ENCODE results near the gene GMNN.
A peak's percentile ranks its signal among the peaks of the same experiment; 100 is the strongest.
"Not testable (repeated sequence)": the region's sequence is repeated elsewhere in the genome, so short reads cannot be mapped to it uniquely, and the experiment has no call there.

The GMNN gene
- total RNA-seq, result 4.4 to 10.6 reads per million in 2 donors

DNA sequence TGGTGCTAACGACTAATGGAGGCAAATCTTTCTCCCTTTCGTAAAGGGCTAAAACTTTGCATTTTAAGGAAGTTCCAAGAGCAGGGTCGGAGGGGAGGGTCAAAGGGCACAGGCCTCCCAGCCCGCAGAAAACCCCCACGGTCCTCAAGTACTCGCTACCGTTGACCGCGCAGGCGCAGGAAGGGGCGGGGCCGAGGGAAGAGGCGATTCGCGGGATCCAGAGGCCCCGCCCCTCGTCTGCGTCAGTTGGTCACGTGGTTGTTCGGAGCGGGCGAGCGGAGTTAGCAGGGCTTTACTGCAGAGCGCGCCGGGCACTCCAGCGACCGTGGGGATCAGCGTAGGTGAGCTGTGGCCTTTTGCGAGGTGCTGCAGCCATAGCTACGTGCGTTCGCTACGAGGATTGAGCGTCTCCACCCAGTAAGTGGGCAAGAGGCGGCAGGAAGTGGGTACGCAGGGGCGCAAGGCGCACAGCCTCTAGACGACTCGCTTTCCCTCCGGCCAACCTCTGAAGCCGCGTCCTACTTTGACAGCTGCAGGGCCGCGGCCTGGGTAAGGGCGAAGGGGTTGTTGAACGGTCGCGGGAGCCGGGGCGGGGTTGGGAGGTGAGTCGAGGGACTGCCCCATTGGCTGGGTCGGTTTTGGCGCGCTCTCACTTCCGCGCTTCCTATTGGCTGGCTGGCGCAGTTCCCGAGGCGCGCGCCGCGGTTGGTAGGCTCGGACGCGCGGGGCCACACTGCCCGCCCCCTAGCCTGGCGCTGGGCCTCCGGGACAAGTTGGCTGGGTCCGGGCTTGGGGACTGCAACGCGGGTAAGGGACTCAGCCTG is at the start of gene GMNN:
GMNN (plus strand) TSS at position 242 of the 824 bp plus-strand sequence. CDS start 2,310 bp downstream, outside the sequence.
- DNase-seq, result peak; percentile 99

DNA sequence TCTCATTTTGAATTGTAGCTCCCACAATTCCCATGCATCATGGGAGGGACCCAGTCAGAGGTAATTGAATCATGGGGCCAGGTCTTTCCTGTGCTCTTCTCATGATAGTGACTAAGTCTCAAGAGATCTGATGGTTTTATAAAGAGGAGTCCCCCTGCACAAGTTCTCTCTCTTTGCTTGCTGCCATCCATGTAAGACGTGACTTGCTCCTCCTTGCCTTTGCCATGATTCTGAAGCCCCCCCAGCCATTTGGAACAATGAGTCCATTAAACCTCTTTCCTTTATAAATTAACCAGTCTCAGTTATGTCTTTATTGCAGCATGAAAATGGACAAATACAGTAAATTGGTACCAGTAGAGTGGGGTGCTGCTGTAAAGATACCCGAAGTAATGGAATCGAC is 44.1 kb upstream of the GMNN start:
- not testable (repeated sequence) for DNase-seq

DNA sequence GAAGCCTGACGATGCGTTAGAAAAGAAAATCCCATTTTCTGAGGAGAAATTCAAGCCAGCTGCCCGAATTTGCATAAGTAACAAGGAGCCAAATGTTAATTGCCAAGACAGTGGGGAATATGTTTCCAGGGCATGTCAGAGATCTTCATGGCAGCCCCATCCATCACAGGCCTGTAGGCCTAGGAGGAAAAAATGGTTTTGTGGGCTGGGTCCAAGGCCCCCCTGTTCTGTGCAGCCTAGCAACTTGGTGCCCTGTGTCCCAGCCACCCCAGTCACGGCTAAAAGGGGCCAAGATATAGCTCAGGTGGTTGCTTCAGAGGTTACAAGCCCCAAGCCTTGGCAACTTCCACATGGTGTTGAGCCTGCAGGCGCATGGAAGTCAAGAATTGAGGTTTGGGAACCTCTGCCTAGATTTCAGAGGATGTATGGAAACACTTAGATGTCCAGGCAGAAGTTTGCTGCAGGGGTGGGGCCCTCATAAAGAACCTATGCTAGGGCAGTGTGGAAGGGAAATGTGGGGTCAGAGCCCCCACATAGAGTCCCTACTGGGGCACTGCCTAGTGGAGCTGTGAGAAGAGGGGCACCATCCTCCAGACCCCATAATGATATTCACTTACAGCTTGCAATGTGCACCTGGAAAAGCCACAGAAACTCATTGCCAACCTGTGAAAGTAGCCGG is 43.1 kb upstream of the GMNN start:
- DNase-seq, result not testable (repeated sequence)

DNA sequence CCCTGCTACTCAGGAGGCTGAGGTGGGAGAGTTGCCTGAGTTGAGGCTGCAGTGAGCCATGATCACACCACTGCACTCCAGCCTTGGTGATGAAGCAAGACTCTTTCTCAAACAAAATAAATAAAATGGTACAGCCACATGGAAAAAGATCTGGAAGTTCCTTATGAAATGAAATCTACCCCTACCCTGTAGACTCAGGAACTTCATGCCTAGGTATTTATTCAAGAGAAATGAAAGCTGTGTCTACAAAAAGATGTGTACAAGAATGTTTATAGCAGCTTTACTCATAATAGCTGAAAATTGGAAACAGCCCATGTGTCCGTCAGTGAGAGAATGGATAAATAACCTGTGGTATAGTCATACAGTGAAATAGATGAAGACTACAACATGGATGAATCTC is 40.6 kb upstream of the GMNN start:
- no peak for DNase-seq

DNA sequence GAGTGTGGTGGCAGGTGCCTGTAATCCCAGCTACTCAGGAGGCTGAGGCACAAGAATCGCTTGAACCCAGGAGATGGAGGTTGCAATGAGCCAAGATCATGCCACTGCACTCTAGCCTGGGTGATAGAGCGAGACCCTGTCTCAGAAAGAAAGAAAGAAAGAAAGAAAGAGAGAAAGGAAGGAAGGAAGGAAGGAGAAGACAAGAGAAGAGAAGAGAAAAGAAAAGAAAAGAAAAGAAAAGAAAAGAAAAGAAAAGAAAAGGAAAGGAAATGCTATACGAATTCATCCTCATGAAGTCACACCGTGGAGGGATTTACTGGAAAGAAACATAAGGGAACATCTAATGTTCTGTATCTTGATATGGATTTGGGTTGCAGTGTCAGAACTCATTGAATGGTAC is 40.0 kb upstream of the GMNN start:
- DNase-seq, result not testable (repeated sequence)

DNA sequence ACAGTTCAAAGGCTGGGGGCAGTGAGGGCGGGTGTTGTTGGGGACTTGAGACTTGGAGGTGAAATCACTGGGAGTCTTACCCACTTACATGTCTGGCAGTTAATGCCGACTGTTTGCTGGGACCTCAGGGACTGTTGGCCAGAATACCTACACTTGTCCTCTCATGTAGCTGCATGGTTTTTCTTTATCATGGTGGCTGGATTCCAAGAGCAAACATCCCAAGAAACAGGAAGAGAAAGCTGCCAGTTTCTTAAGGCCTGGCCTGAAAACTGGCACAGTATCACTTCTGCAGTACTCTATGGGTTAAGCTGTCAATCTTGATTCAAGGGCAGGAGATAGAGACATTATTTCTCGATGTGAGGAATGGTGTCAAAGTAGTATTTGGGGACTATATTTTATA is 36.0 kb upstream of the GMNN start:
- no peak for DNase-seq

DNA sequence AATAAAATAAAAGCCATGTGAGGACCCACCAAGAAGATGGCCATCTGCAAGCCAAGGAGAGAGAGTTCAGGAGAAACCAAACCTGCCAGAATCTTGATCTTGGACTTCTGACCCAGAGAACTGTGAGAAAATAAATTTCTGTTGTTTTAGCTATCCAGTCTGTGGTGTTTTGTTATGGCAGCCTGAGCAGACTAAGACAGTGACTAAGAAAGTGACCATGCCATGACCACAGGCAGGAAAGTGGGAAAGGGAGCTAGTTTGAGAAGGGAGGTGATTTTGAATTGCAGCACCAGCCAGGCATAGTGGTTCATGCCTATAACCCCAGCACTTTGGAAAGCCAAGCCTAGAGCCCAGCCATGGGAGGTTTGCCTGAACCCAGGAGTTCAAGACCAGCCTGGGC is 33.9 kb upstream of the GMNN start:
- no peak for DNase-seq

DNA sequence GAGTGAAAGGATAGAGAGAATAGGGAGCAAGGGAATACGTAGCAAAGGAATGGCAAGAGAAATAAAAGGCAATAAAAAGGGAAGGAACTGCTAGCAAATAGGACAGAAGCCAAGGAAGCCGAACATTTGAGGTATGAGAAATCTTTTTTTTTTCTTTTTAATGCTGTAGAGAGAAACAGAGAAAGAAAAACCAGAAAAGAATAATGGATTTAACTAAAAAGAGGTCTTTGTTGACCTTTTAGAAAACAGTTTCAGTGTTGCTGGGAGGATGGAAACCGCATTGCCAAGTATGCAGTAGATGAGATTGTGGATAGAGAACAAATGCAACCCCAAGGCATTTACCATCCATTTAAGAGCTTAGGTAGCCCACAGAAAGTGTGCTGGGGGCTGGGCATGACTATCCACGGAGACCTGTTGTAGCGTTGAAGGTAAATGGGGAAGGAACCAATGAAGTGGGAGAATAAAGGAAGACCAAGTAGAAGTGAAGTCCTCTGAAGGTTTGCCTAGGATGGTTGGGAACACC is 32.5 kb upstream of the GMNN start:
- DNase-seq, result no peak

DNA sequence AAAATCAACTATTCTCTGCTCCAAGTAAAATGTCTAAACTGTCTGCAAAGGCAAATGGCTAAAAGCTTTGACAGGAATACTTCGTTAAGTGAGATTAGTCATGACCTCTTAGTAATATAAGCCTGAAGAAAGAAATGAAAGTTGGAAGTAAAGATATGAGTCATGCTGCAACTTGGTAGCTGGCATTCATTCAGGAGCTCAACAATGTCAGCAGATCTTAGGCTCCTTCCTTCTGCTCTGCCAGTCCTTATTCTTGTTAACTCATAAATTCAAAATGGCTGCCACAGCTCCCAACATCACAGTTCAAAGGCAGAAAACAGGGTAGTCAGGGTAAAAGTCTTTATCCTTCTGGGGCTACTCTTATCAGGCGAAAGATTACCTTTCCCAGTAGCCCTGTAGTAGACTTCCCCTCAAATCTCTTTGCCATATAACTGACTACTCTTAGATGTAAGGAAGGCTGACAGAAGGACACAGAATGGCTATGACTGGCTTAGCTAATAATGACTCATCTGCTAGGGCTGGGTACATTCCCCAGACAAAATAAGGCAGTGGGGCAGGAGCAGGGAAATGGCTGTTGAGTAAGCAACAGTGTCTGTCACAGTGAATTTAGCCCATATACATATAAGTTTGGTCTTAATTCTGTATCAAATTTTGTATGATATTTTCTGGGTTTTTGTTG is 31.3 kb upstream of the GMNN start:
- no peak for DNase-seq

DNA sequence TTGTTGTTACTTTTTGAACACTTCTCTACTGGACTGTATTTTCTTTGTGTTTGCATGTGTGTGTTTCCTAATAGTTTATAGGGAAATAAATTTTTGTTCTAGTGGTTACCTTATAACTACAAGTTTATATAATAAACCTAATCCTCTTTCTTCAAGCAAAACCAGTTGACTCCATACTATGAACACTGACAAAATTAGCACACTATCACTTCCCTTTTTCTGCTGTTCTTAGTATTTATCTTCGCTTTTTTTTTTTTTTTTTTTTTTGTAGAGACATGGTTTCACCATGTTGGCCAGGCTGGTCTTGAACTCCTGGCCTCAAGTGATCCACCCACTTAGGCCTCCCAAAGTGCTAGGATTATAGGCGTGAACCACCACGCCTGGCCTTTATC is 30.8 kb upstream of the GMNN start:
- no peak for DNase-seq

DNA sequence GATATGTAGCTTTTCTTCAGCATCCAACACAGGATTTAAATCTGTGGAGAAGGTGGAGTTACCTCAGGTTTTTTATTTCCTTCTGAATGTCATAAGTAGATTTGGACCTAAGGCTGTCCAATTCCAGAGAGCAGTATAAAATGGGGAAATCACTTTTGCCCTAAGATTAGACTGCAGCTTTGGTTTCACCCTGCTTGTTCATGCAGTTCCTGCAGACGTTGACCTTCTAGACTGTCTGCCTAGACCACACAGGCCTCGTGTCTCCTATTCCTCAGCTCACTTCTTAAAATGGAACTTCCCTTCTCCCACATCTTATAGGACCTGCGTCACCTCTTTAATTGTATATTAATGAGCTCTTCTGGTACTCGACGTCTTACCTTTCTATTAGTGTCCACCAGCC is 29.8 kb upstream of the GMNN start:
- no peak for DNase-seq

DNA sequence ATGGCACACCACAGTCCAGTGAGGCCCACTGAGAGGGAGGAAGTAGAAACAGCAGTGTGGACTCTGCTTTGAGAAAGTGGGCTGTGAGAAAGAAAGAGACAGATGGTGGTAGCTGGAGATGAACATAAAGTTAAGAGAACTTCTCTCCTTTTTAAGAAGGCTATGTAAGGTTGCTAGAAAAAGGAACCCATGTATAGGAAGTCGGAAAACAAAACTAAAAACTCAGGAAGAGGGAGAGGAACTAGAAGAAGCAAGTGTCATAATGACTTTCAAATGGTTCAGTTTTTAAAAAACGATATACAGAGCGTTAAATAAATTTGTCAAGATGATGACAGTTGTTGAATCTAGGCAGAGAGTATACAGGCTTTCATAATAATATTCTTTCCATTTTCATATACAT is 25.4 kb upstream of the GMNN start:
- DNase-seq, result no peak

DNA sequence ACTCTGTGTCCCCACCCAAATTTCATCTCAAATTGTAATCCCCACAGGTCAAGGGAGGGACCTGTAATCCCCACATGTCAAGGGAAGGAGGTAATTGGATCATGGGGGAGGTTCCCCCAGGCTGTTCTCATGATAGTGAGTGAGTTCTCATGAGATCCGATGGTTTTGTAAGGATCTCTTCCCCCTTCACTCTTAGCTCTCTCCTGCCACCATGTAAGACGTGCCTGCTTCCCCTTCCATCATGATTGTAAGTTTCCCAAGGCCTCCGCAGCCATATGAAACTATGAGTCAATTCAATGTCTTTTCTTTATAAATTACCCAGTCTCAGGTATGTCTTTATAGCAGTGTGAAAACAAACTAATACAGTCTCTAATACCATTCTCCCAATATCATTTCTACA is 23.9 kb upstream of the GMNN start:
- DNase-seq, result not testable (repeated sequence)

DNA sequence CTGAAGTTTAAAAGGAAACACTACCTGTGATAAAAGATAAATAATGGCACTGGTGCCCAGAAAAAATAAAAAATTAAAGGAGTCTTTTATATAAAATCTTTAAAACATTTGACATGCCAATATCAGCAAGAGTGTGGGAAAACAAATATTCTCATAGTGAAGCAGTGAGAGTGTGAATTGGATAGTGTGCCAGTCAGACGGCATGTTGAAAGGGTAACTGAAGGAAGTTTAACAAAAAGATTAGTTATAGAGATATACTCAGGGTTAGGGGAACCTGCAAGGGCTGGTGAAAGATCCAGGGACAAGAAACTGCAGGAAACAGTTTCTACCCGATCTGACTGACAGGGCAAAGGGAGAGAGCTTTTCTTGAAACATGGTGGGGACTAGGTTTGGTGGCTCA is 22.2 kb upstream of the GMNN start:
- DNase-seq, result no peak

DNA sequence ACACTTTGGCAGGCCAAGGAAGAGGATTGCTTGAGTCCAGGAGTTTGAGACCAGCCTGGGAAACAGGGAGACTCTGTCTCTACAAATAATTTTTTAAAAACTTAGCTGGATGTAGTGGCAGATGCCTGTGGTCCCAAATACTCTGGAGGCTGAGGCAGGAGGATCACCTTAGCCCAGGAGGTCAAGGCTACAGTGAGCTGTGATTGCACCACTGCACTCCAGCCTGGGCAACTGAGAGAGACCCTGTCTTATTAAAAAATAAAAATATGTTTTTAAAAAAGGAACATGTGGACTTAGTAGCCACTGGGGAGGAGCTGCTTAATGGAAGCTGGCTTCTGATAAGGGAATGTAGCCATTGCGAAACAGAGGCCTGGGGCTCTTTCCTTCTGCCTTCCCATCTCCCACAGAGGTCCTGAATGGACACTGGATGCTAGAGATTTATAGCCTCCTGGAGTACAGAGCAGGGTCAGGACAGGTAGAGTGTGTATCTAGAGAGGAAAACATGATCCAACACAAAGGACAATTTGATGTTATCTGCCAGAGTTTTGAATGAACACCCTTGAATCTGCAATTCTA is 21.7 kb upstream of the GMNN start:
- no peak for DNase-seq

DNA sequence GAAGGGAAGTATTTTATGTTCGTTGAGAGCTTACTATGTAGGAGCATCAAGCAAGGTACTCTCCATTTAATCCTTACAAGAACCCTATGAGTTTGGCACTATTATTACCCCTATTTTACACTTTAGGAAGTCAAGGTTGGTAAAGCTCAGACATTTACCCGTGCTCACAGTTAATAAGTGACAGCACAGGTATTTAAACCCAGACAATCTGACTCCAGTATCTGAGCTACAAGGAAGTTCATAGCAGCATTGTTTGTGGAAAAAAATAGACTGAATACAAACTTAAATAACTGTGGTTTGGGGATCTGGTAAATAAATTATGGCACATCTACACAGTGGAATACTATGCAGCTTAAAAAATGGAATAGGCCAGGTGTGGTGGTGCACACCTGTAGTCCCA is 21.2 kb upstream of the GMNN start:
- no peak for DNase-seq

DNA sequence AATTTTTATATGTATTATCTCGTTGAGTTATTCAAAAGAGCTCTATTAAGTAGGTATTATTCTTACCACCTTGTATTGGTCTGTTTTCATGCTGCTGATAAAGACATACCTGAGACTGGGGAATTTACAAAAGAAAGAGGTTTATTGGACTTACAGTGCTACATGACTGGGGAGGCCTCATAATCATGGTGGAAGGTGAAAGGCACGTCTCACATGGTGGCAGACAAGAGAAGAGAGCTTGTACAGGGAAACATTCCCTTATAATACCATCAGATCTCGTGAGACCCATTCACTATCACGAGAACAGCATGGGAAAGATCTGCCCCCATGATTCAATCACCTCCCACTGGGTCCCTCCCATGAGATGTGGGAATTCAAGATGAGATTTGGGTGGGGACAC is 20.4 kb upstream of the GMNN start:
- DNase-seq, result not testable (repeated sequence)

DNA sequence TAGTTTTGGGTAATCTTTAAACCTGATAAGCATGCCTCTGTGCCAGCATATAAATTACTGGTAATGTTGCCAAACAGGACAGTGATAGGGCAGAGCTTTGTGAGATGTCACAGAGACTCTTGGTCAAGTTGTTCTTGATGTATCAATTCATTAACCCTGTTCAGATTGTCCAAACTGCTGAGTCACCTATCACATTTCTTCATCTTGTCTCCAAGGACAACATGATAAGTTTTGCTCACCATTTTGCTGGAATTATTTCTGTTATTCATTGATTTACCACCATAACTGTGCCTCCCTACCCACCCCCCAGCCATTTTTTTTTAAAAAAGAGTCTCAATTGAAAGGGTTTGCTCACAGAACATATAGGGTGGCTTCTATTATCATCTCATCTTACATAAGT is 19.5 kb upstream of the GMNN start:
- no peak for DNase-seq

DNA sequence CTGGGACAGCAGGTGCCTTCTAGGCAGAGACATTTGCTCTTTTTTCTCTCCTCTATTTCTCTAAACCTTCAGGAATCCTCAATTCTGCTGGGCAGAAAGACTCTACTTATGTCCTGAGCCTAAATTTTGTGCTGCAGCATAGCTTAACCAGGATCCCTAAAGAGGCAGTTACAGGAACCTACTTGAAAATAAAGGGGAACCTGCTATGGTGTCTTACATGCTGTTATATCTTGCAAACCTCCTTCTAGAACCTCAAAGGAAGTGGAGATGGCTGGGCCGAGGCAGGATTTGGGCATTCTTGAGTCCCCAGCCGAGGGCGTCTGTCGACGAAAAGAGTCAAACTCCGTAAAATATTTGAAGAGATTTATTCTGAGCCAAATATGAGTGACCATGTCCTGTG is 17.1 kb upstream of the GMNN start:
- DNase-seq, result no peak

DNA sequence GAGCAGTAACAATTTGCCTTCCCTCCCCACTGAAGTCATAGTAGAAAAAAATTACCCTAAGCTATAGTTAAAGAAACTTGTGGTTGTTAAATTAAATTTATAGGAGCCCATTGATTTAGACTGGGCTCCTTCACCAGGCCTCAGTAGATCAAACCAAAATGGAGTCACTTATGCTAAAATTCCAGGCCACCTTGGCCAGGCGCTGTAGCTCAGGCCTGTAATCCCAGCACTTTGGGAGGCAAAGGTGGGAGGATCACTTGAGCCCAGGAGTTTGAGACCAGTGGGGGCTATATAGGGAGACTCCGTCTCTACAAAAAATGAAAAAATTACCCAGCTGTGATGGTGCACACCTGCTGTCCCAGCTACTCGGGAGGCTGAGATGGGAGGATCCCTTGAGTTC is 15.0 kb upstream of the GMNN start:
- DNase-seq, result no peak

DNA sequence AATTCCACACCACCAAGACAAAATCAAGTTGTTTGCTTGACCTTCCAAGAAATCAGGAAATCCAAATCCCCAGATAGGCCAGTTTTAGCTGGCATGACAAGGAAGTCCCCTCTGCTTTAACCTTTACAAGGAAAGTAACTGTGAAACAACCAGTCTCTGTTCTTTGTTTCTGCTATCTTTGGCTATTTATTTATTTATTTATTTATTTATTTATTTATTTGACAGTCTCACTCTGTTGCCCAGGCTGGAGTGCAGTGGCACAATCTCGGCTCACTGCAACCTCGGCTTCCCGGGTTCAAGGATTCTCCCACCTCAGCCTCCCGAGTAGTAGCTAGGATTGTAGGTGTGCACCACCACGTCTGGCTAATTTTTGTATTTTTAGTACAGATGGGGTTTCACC is 14.5 kb upstream of the GMNN start:
- DNase-seq, result no peak

DNA sequence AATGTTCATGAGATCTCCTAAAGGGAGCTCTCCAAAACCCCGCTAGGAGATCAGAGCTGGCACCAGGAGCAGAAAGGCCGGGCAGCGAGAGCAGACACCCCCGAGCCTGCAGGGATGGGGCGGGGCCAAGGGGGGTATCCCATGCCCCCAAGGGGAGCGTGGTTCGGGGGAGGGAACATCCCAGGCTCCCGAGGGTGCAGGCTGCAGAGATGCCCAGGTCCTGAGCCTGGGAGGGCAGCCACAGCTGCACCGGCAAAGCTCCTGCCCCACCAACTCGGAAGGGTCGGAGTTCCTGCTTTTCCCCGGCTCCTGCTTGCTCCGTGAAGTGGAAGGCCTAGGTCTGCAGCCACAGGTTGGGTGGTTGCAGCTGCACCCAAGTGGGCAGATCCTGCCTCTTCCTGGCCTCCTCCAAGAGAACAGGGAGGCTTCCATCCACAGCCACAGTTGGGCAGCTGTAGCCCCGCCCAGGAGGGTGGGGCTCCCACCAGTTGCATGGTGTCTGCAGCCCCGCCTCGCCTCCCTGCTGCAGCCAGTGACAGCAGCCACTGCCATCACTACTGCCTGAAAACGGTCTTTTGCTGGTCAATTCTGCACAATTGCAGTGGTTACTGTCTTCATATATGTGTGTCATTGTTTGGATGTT is 13.4 kb upstream of the GMNN start:
- no peak for DNase-seq

DNA sequence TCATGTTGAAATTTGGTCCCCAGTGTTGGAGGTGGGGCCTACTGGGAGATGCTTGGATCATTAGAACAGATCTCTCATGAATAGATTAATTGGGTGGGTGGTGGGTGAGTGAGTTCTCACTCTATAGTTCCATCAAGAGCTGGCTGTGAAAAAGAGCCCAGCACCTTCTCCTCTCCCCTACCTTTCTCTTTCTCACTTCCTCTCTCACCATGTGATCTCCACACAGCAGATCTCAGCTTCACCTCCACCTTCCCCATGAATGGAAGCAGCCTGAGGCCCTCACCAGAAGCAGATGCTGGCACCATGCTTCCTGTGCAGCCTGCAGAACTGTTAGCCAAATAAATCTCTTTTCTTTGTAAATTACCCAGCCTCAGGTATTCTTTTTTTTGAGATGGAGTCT is 12.9 kb upstream of the GMNN start:
- no peak for DNase-seq
